SK-N-MC (cell line): ENCODE measurements around the gene TKTL1.

Experiments used
- DNase-seq: peaks from one replicate; pipeline ENCODE4 v3.0.0-alpha.2; 2011; ENCODE audit warnings: low read depth, low spot score
- H3K27ac ChIP-seq: fragments of 200-600 bp; sonication (generic); 2 replicates; pipeline ENCODE4 v1.5.1; 2016; ENCODE audit warnings: mixed run types
- H3K36me3 ChIP-seq: fragments of 200-600 bp; sonication (generic); 2 replicates; pipeline ENCODE4 v1.6.1; 2017; ENCODE audit warnings: antibody characterized with exemption, low read length, mixed read lengths; ENCODE audit not compliant: insufficient read depth
- H3K4me3 ChIP-seq: fragments of 200-600 bp; sonication (generic); 2 replicates; pipeline ENCODE4 v1.5.1; 2016
- H3K9ac ChIP-seq: fragments of 200-600 bp; sonication (generic); 2 replicates; pipeline ENCODE4 v1.8.0; 2017; ENCODE audit warnings: mixed run types, mixed read lengths; ENCODE audit not compliant: insufficient read length
- H3K9me3 ChIP-seq: fragments of 200-600 bp; sonication (generic); 2 replicates; pipeline ENCODE4 v1.6.1; 2017; ENCODE audit warnings: low read depth, mild to moderate bottlenecking, antibody characterized with exemption, low read length, moderate library complexity, mixed read lengths
- EZH2 ChIP-seq: fragments of 200-600 bp; sonication (generic); IDR thresholded peaks from one replicate; pipeline ENCODE4 v1.6.1; 2017; ENCODE audit warnings: antibody characterized with exemption
- FOXP2 ChIP-seq: optimal IDR thresholded peaks from 2 replicates; pipeline ENCODE3; 2011; ENCODE audit warnings: mild to moderate bottlenecking, moderate library complexity; ENCODE audit not compliant: insufficient read depth; ENCODE audit errors: extremely low read length, control extremely low read depth
- POLR2AphosphoS5 ChIP-seq: IDR thresholded peaks from 2 replicates; pipeline ENCODE4 v1.6.1; 2012; ENCODE audit warnings: mild to moderate bottlenecking, low read depth, low read length, borderline replicate concordance

TKTL1 gene

DNA sequence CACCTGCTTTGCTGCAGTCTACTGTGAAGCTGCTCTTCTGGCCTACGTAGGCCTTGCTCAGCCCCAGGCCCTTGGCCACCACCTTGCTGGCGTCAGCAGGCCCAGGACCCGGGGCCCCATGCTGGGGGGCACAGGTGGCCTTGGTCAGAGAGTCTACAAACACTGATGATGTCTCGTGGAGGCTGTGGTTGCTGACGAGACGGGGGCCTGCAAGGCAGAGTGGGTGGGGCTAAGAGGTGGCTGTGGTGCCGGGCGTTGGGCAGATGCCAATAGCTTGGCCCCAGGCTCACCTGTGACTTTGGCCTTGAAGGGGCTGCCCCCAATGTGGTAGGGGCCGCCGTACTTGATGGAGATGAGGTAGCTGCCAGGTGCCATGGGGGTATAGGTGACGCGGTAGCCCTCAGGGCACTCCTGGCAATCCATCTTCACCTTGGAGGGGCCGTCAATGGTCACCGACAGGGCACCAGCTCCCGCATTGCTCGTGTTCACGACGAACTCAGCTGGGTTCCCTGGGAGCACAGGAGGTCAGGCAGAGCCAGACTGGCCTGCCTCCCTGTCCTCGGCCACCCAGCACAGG lies 53.9 kb downstream of the TKTL1 start:
- TF ChIP-seq FOXP2 (no peak), POLR2AphosphoS5 (no peak), EZH2 (no peak)
- H3K27ac ChIP-seq, result no peak overlapping the region
- peaks cover 51% of the 10 kb centered on the region; the same call in 1 of the 2 replicates for H3K36me3 ChIP-seq
- no peak overlapping the region for H3K9ac ChIP-seq
- no peak for DNase-seq
- no peak overlapping the region for H3K4me3 ChIP-seq
- H3K9me3 ChIP-seq, result no peaks in the 10 kb centered on the region

DNA sequence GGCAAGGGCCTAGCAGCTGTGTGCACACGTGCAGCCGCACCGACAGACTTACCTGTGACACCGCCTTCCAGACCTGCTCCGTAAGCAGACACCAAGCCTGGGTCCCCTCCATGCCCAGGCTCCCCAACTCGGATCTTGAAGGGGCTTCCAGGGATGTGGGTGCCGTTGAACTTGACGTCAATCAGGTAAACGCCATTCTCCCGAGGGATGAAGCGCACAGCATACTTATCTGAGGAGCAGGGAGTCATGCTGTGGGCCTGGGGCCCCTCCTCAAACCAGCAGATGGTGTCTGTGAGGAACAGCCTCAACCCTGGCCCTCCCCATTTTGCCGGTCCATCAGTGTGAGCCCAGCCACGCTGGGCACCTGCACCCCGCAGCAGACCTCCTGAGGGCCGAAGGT lies 54.4 kb downstream of the TKTL1 start:
- TF ChIP-seq POLR2AphosphoS5 (no peak), EZH2 (no peak), FOXP2 (no peak)
- Histone ChIP-seq H3K9ac (no peak overlapping the region), H3K4me3 (no peak overlapping the region), H3K9me3 (no peaks in the 10 kb centered on the region), H3K27ac (no peak overlapping the region), H3K36me3 (peaks cover 56% of the 10 kb centered on the region; the same call in 1 of the 2 replicates)
- no peak for DNase-seq

DNA sequence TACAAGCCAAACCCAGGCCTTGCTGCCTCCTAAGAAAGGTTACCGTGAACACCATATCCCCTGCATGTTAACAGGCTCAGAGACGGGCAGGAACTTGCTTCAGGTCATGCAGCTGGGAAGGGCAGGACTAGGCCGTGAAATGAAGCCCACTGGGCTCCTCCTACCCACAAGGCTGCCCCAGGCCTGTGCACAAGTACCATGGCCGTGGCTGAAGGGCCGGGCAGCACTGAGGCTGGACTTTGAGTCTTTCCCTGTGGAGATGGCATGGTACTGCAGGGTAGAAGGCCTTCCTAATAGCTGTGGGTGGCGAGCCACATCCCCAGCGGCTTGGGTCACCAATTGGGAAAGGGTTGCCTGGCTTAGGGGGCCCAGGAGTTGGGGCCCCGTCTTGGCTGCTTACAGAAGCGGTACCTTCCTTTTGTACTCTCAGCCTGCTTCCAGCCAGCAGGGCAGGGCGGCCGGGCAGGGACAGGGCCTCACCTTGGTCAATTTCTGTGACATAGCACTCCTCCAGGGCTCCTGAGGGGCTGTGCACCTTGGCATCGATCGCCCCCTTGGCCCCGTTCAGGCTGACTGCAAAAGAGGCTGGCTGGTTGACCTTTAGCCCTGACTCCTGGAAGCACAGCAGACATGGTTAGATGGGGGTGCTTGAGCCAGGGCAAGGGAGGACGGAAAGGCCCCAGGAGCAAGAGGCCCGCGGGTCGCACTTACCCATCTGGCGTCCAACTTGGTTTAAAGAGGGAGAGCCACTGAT lies 55.0 kb downstream of the TKTL1 start:
- no peak overlapping the region for H3K4me3 ChIP-seq
- H3K27ac ChIP-seq, result no peak overlapping the region
- H3K9ac ChIP-seq, result no peak overlapping the region
- no peak for DNase-seq
- H3K36me3 ChIP-seq, result peaks cover 62% of the 10 kb centered on the region; the same call in 1 of the 2 replicates
- H3K9me3 ChIP-seq, result no peaks in the 10 kb centered on the region
- TF ChIP-seq FOXP2 (no peak), POLR2AphosphoS5 (no peak; the same call in 1 of the 2 replicates), EZH2 (no peak)

DNA sequence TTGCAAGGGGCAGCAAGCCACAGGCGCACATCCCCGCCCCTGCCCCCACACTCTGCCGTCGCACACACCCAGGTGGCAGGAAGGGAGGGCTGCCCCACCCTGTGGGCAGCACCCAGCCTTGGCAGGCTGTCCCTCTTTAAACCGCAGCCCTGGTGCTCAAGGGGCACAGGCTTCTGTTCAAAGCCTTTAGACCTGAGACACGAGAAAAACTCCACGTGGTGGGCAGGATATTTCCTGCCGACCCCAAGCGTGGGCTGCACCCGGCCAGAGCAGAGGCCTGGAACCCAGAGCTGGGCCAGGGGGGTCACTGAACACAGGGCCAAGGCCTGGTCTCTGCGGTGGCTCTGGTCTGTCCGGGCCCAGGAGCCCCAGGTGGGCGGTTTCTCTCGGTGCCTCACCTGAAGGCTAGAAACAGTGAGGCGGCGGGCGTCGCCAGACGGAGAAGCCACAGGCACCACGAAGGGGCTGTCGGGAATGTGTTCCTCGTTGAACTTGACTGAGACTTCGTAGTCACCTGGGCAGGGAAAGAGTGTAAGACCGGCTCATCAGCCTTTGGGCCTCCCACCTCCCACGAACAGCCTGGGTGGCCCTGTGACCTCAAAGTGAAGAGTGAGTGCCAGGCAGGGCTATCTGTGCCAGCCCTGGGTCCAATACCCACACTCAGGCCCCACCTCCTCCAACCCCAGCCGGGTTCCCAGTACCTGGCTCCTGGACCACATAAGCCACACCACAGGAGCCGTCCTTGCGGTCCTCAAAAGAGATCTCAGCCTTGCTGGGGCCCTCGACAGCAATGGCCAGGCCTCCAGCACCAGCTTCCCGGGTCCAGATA lies 55.8 kb downstream of the TKTL1 start:
- peaks cover 67% of the 10 kb centered on the region; the same call in 1 of the 2 replicates for H3K36me3 ChIP-seq

DNA sequence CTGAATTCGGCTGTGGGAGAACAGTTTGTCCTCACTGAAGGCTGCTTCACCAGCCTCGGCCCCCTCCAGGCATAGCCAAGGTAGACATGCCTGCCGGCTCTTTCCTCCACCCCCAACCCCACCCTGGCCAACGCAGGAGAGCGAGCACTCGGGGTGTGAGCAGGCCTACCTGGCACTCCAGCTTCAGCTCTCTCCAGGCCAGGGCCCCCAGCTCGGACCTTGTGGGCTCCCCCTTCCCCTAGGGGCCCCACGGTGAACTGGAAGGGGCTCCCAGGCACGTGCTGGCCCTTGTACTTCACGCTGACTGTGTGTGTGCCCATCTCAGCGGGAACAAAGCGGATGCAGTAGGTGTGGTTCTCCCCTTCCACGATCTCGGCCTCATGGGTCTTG lies 56.4 kb downstream of the TKTL1 start:
- H3K36me3 ChIP-seq, result peaks cover 74% of the 10 kb centered on the region; the same call in 1 of the 2 replicates
- no peak overlapping the region for H3K4me3 ChIP-seq
- H3K9me3 ChIP-seq, result no peaks in the 10 kb centered on the region
- H3K9ac ChIP-seq, result no peak overlapping the region
- no peak for DNase-seq
- no peak overlapping the region for H3K27ac ChIP-seq
- TF ChIP-seq POLR2AphosphoS5 (no peak), FOXP2 (no peak), EZH2 (no peak)

More for the DNA sequence above, 55.8 kb downstream of the TKTL1 start:
- H3K27ac ChIP-seq, result no peak overlapping the region
- H3K4me3 ChIP-seq, result no peak overlapping the region
- no peak for DNase-seq
- no peaks in the 10 kb centered on the region for H3K9me3 ChIP-seq
- TF ChIP-seq EZH2 (no peak), POLR2AphosphoS5 (no peak), FOXP2 (no peak)
- H3K9ac ChIP-seq, result no peak overlapping the region

DNA sequence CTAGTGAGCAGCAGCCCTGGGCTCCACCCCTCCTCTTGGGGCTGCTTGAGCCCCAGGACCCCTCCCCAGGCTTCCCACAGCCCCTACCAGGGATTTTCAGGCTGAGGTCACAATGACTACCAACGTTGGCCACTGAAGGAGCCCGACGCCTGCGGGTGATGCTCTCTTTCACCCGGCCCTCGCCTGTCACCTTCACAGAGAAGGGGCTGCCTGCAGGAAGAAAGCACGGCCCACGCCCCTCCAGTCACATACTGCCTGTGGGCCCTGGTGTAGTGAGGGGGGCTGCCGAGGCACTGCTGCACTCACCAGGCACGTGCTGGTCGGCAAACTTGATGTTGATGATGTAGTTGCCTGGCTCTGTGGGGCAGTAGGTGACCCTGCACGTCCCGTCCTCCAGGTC lies 56.9 kb downstream of the TKTL1 start:
- TF ChIP-seq FOXP2 (no peak), EZH2 (no peak), POLR2AphosphoS5 (no peak)
- DNase-seq, result no peak
- Histone ChIP-seq H3K27ac (no peak overlapping the region), H3K9ac (no peak overlapping the region), H3K9me3 (no peaks in the 10 kb centered on the region), H3K36me3 (peaks cover 78% of the 10 kb centered on the region; the same call in 1 of the 2 replicates), H3K4me3 (no peak overlapping the region)

DNA sequence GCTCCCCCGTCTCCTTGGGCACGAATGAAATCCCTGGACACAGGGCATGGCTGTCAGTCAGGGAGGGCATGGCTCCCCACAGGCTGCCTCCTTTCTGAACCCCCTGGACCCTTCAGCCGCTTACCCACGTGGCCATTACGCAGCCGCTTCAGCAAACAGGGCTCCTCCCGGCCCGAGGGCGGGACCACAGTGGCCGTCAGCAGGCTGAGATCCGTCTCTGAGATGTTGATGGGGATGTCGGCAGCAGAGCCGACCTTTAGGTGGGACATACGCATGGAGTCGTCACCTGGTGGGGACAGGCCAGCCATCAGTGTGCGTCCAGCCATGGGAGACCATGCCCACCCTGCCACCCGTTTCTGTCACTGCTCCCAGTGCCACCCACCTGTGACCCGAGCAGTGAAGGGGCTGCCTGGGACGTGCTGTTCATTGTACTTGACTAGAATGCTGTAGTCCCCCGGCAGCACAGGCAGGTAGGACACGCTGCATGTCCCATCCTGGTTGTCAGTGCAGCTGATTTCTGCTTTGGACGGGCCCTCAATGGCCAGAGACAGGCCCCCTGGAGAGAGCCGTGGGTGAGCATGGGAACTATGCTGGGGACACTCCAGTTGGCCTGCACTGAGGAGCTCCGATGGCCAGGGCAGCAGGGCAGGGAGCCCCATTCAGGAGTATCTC lies 57.7 kb downstream of the TKTL1 start:
- H3K27ac ChIP-seq, result no peak overlapping the region
- TF ChIP-seq EZH2 (no peak), FOXP2 (no peak), POLR2AphosphoS5 (no peak)
- H3K9ac ChIP-seq, result no peak overlapping the region
- H3K9me3 ChIP-seq, result no peaks in the 10 kb centered on the region
- DNase-seq, result no peak
- H3K36me3 ChIP-seq, result peaks cover 87% of the 10 kb centered on the region; the same call in 1 of the 2 replicates
- H3K4me3 ChIP-seq, result no peak overlapping the region

DNA sequence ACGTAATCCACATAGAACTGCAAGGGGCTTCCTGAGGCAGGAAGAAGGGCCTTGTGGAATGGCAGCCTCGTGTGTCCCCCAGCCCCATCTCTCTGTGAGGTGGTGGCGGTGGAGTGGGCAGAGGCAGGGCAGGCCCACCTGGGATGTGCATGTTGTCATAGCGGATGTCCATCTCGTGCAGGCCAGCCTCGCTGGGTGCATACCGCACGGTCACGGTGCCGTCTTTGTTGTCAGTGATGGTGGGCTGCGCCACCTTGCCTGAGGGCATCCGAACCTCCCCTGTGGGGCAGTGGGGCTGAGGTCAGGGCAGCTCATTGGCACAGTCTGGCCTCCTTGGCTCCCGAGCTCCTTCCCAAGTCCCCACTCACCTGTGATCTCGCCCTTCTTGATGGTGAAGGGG lies 58.4 kb downstream of the TKTL1 start:
- H3K36me3 ChIP-seq, result peaks cover 91% of the 10 kb centered on the region; the same call in 1 of the 2 replicates
- TF ChIP-seq FOXP2, result no peak
- no peak overlapping the region for H3K4me3 ChIP-seq
- no peak overlapping the region for H3K27ac ChIP-seq
- H3K9ac ChIP-seq, result no peak overlapping the region
- no peak for DNase-seq
- no peaks in the 10 kb centered on the region for H3K9me3 ChIP-seq
